GM12892 (cell line): ENCODE results near the gene HIF1A.

Experiments used
- POLR2A ChIP-seq: IDR thresholded peaks from 2 replicates; pipeline ENCODE4 v1.6.1; 2011; ENCODE audit warnings: low read depth, low read length, control low read depth
- TAF1 ChIP-seq: IDR thresholded peaks from 2 replicates; pipeline ENCODE4 v1.6.1; 2011; ENCODE audit warnings: low read depth, mild to moderate bottlenecking, control low read depth, low read length, borderline replicate concordance

DNA sequence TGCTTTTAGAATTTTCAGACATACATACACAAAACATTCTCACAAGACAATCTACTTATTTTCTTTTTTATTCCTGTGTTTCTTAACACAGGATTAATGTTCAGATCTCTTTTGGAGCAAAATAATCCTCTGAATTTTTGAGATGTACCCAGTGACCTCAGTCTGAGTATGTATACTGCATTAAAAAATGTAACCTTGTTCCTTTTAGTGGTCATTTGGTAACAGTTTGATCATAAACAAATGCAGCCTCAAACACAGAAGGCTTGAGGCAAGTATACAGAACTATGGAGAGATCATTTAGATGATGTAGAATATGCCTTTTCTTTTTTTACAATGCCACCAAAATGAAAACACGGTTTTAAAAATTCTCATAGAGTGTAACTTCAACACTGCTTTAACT is 9.7 kb downstream of the HIF1A start:
- TF ChIP-seq TAF1 (no peak), POLR2A (no peak)
